K562 (cell line): ENCODE data around the gene SNUPN. TPM values are rescaled to one million over a fixed set of nuclear protein-coding genes. Genes with fewer than 3 reads are reported as not detected.
A peak's percentile ranks its signal among the peaks of the same experiment; 100 is the strongest.

Source experiments
- ETV5 ChIP-seq: sonication (generic); formaldehyde crosslinking; IDR thresholded peaks from 2 replicates; pipeline ENCODE4 v1.4.0; 2020; ENCODE audit warnings: low read depth, mild to moderate bottlenecking, missing genetic modification reagents
- JUND ChIP-seq, 2 experiments: IDR thresholded peaks; 2 replicates in 1 of 2; 3 replicates in 1 of 2; pipeline ENCODE4 v1.6.1; 2011; ENCODE audit warnings: borderline replicate concordance in 2 of 2, low read depth in 2 of 2, low read length in 2 of 2, improper control_type of control experiment in 1 of 2, missing biosample characterization in 1 of 2, missing genetic modification characterization in 1 of 2, missing genetic modification reagents in 1 of 2
- MLX ChIP-seq, 2 experiments: fragments of 450-650 bp in 1 of 2; sonication (generic) in 1 of 2; formaldehyde crosslinking; conservative IDR thresholded peaks; 2 replicates each; pipeline versions ENCODE4 v1.4.0 to v1.8.1; 2020 to 2022; ENCODE audit warnings: mild to moderate bottlenecking in 1 of 2, missing genetic modification reagents in 1 of 2
- SIN3A ChIP-seq, 2 experiments: fragments of 150-350 bp in 1 of 2; IDR thresholded peaks; 2 replicates each; pipeline ENCODE4 v1.6.1; 2011 to 2016; ENCODE audit warnings: borderline replicate concordance in 2 of 2, low read depth in 2 of 2, low read length in 2 of 2, mild to moderate bottlenecking in 2 of 2, moderate library complexity in 2 of 2; ENCODE audit not compliant: control insufficient read depth in 1 of 2
- SRF ChIP-seq, 2 experiments: fragments of 250-450, 450-650 bp in 1 of 2; sonication (Bioruptor Pico) in 1 of 2; sonication (generic) in 1 of 2; formaldehyde crosslinking; IDR thresholded peaks; 2 replicates each; pipeline versions ENCODE4 v1.5.0 to v1.5.1; 2020 to 2022; ENCODE audit warnings: mild to moderate bottlenecking in 1 of 2, missing genetic modification reagents in 1 of 2
- STAG1 ChIP-seq: sonication (generic); formaldehyde crosslinking; IDR thresholded peaks from 2 replicates; pipeline ENCODE4 v1.5.0; 2020; ENCODE audit warnings: missing genetic modification reagents, borderline replicate concordance
- ZNF449 ChIP-seq: fragments of 250-450 bp; sonication (Bioruptor Pico); IDR thresholded peaks from 2 replicates; pipeline ENCODE4 v1.8.0; 2022; ENCODE audit warnings: moderate library complexity, mild to moderate bottlenecking, inconsistent platforms
- ZNF695 ChIP-seq: fragments of 450-650 bp; formaldehyde crosslinking; IDR thresholded peaks from 2 replicates; pipeline ENCODE4 v1.4.0; 2020; ENCODE audit warnings: mild to moderate bottlenecking, moderate library complexity
- ZNF717 ChIP-seq: fragments of 250-450 bp; sonication (Bioruptor Pico); IDR thresholded peaks from 2 replicates; pipeline ENCODE4 v1.5.0; 2021
- ZNF75A ChIP-seq: fragments of 450-650 bp; formaldehyde crosslinking; IDR thresholded peaks from 2 replicates; pipeline ENCODE4 v1.4.0; 2020; ENCODE audit warnings: mild to moderate bottlenecking
- polyA plus RNA-seq, 8 experiments: library from polyadenylated mRNA; depleted of rRNA in 4 of 8; stranded (reverse) in 5 of 8; unstranded in 3 of 8; fragments of >200 nt; fragmentation: Nextera tagmentation in 2 of 8; fragmentation: Illumina TruSeq in 1 of 8; extraction: Ambion mirVana in 2 of 8; extraction: Trizol in 1 of 8; gene quantifications; 2 replicates each; pipeline versions ENCODE4 v1.2.1 to v1.2.3, GENCODE V29; 2011 to 2014; ENCODE audit warnings: inconsistent platforms in 1 of 8, missing spikeins in 1 of 8
- total RNA-seq, 7 experiments: library from RNA; depleted of rRNA in 6 of 7; stranded (reverse); fragments of >200 nt in 6 of 7; fragmentation: Illumina TruSeq in 2 of 7; extraction: Trizol in 2 of 7; gene quantifications; 2 replicates each; pipeline versions ENCODE4 v1.2.1 to v1.2.3, GENCODE V29; 2011 to 2021; ENCODE audit warnings: low replicate concordance in 1 of 7
- TF ChIP-seq, protein P1 (sequence below): fragments of 250-450 bp; sonication (Bioruptor Pico); IDR thresholded peaks from 2 replicates; pipeline ENCODE4 v1.8.0; 2021; ENCODE audit warnings: mild to moderate bottlenecking, moderate library complexity
- TF ChIP-seq, protein P2 (sequence below): fragments of 450-650 bp; formaldehyde crosslinking; IDR thresholded peaks from 2 replicates; pipeline ENCODE4 v1.4.0; 2022; ENCODE audit warnings: mild to moderate bottlenecking, moderate library complexity
- TF ChIP-seq, protein P3 (sequence below), 2 experiments: fragments of 450-650 bp; IDR thresholded peaks; 2 replicates each; pipeline ENCODE4 v1.6.1; 2018; ENCODE audit warnings: mild to moderate bottlenecking in 2 of 2, low read depth in 1 of 2; ENCODE audit not compliant: partially characterized antibody in 2 of 2

Gene SNUPN
- total and polyA plus RNA-seq, 9 of the 15 experiments (the other 6 are each of a cell fraction or from before 2014, with no cell fraction given): 32.2 to 78.3 (median 40.0) TPM

DNA sequence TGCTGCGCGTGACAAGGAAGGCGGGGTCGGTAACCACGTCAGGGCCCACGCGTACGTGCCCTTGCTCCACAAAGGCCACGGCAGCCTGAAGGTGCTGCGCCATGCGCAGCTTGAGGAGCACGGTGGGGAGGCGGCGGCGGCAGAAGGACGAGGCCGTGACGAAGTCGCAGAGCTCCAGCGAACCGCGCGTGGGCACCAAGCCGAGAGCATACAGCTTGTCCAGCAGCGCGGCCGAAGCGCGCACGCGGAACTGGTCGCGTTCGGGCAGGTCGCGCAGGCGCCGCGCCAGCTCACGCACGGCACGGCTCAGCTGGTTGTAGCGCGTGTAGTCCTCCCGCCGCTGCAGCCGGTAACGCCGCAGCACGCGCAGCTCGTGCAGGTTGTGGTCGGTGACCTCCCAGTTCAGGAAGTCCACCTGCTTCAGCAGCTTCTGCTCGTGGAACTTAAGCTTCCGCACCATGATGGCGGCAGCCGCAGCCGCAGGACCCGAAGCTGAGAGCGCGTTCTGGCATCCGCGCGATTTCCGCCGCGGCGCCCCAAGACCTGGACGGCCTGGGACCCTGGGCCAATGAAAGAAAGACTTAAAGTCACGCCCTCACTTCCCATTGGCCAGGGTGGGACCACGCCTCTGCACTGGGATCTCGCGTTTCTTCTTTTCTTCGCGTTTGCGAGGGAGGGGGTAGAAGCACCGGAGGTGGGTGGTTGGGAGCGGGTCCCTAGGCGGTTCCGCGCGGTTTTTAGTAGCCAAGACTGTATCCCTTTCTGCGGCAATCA, 14.4 kb upstream of the SNUPN start, which contains the start of gene IMP3 (continued):
- TF ChIP-seq, protein P1, sequence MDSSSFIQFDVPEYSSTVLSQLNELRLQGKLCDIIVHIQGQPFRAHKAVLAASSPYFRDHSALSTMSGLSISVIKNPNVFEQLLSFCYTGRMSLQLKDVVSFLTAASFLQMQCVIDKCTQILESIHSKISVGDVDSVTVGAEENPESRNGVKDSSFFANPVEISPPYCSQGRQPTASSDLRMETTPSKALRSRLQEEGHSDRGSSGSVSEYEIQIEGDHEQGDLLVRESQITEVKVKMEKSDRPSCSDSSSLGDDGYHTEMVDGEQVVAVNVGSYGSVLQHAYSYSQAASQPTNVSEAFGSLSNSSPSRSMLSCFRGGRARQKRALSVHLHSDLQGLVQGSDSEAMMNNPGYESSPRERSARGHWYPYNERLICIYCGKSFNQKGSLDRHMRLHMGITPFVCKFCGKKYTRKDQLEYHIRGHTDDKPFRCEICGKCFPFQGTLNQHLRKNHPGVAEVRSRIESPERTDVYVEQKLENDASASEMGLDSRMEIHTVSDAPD (CRISPR knock-in tag): no peak; the same call in 1 of the 2 replicates
- TF ChIP-seq SIN3A (IDR thresholded peaks at IDR 0.05; ENCODE audit: borderline replicate concordance in 2 of 2, control insufficient read depth in 1 of 2, low read depth in 2 of 2, low read length in 2 of 2) (peak; percentile 67 to 91; a peak in 2 of 4 replicates), ZNF717 (no peak), MLX (CRISPR knock-in tag; conservative IDR thresholded peaks at IDR 0.05) (0 out of 4 replicates have a peak, but pooled peaks of 1 of the 2 experiments have one; percentile 74), ZNF695 (CRISPR knock-in tag) (no peak), SRF (CRISPR knock-in tag; IDR thresholded peaks at IDR 0.05) (no peak), JUND (IDR thresholded peaks at IDR 0.05; ENCODE audit: borderline replicate concordance, low read depth, low read length) (no peak; the same call in 1 of the 2 replicates), JUND (tag; IDR thresholded peaks at IDR 0.05; ENCODE audit: borderline replicate concordance, low read depth, low read length) (no peak; the same call in 2 of the 3 replicates), ZNF449 (no peak), STAG1 (CRISPR knock-in tag) (0 out of 2 replicates have a peak, but pooled peaks have one; percentile 12), ETV5 (CRISPR knock-in tag) (peak; percentile 80; the same call in 1 of the 2 replicates), ZNF75A (CRISPR knock-in tag) (no peak)
- TF ChIP-seq, protein P2, sequence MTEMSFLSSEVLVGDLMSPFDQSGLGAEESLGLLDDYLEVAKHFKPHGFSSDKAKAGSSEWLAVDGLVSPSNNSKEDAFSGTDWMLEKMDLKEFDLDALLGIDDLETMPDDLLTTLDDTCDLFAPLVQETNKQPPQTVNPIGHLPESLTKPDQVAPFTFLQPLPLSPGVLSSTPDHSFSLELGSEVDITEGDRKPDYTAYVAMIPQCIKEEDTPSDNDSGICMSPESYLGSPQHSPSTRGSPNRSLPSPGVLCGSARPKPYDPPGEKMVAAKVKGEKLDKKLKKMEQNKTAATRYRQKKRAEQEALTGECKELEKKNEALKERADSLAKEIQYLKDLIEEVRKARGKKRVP: no peak
- TF ChIP-seq, protein P3, sequence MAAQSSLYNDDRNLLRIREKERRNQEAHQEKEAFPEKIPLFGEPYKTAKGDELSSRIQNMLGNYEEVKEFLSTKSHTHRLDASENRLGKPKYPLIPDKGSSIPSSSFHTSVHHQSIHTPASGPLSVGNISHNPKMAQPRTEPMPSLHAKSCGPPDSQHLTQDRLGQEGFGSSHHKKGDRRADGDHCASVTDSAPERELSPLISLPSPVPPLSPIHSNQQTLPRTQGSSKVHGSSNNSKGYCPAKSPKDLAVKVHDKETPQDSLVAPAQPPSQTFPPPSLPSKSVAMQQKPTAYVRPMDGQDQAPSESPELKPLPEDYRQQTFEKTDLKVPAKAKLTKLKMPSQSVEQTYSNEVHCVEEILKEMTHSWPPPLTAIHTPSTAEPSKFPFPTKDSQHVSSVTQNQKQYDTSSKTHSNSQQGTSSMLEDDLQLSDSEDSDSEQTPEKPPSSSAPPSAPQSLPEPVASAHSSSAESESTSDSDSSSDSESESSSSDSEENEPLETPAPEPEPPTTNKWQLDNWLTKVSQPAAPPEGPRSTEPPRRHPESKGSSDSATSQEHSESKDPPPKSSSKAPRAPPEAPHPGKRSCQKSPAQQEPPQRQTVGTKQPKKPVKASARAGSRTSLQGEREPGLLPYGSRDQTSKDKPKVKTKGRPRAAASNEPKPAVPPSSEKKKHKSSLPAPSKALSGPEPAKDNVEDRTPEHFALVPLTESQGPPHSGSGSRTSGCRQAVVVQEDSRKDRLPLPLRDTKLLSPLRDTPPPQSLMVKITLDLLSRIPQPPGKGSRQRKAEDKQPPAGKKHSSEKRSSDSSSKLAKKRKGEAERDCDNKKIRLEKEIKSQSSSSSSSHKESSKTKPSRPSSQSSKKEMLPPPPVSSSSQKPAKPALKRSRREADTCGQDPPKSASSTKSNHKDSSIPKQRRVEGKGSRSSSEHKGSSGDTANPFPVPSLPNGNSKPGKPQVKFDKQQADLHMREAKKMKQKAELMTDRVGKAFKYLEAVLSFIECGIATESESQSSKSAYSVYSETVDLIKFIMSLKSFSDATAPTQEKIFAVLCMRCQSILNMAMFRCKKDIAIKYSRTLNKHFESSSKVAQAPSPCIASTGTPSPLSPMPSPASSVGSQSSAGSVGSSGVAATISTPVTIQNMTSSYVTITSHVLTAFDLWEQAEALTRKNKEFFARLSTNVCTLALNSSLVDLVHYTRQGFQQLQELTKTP (IDR thresholded peaks at IDR 0.05; ENCODE audit: low read depth in 1 of 2, partially characterized antibody in 2 of 2): no peak
